ENCODE measurements around the gene ERCC5.

- no peak for TF ChIP-seq CTCF (IDR thresholded peaks at IDR 0.05)
- TF ChIP-seq POLR2A (IDR thresholded peaks at IDR 0.05) = no peak
Observed at GRCh38 chr13:102875256-102875655, 29.4 kb downstream of the ERCC5 start.
